PFSK-1 (cell line): ENCODE results near the gene DDX25.

Experiments
- FOXP2 ChIP-seq: optimal IDR thresholded peaks from 2 replicates; pipeline ENCODE3; 2011; ENCODE audit warnings: borderline replicate concordance, control low read depth, inconsistent platforms; ENCODE audit not compliant: insufficient read depth; ENCODE audit errors: extremely low read length, extremely low read depth
- POLR2AphosphoS5 ChIP-seq: IDR thresholded peaks from 2 replicates; pipeline ENCODE4 v1.6.1; 2012; ENCODE audit warnings: low read depth, mild to moderate bottlenecking, control low read depth, low read length, moderate library complexity
- REST ChIP-seq, 2 experiments: IDR thresholded peaks; 2 replicates each; pipeline versions ENCODE4 v1.6.1 to v1.8.0; 2011 to 2012; ENCODE audit warnings: low read depth in 2 of 2, low read length in 2 of 2, control low read depth in 1 of 2, inconsistent platforms in 1 of 2, mild to moderate bottlenecking in 1 of 2, moderate library complexity in 1 of 2; ENCODE audit not compliant: insufficient read depth in 1 of 2
- SIN3A ChIP-seq: IDR thresholded peaks from 2 replicates; pipeline ENCODE4 v1.6.1; 2012; ENCODE audit warnings: mild to moderate bottlenecking, low read length, moderate library complexity, borderline replicate concordance; ENCODE audit not compliant: insufficient read depth
- TAF1 ChIP-seq: IDR thresholded peaks from 2 replicates; pipeline ENCODE4 v1.6.1; 2012; ENCODE audit warnings: low read length, control low read depth, borderline replicate concordance; ENCODE audit not compliant: insufficient read depth

The DDX25 gene

GRCh38 chr11:125918140-125918840 is 14.0 kb downstream of the DDX25 start:
- no peak for TF ChIP-seq TAF1

GRCh38 chr11:125921042-125921441 is 16.7 kb downstream of the DDX25 start:
- TF ChIP-seq REST (IDR thresholded peaks at IDR 0.05; ENCODE audit: insufficient read depth in 1 of 2, low read depth in 2 of 2, low read length in 2 of 2), result no peak
- no peak for TF ChIP-seq SIN3A
- no peak for TF ChIP-seq POLR2AphosphoS5
- no peak for TF ChIP-seq TAF1
- TF ChIP-seq FOXP2, result no peak

- TF ChIP-seq REST (IDR thresholded peaks at IDR 0.05; ENCODE audit: insufficient read depth in 1 of 2, low read depth in 2 of 2, low read length in 2 of 2), result no peak
- TF ChIP-seq TAF1, result no peak
- TF ChIP-seq POLR2AphosphoS5, result no peak
- TF ChIP-seq SIN3A, result no peak
- no peak for TF ChIP-seq FOXP2
Measured at GRCh38 chr11:125922156-125922555, 17.8 kb downstream of the DDX25 start.

- no peak for TF ChIP-seq REST (IDR thresholded peaks at IDR 0.05; ENCODE audit: insufficient read depth in 1 of 2, low read depth in 2 of 2, low read length in 2 of 2)
- no peak for TF ChIP-seq SIN3A
- TF ChIP-seq FOXP2, result no peak
- no peak for TF ChIP-seq POLR2AphosphoS5
- TF ChIP-seq TAF1, result no peak
Measured at GRCh38 chr11:125923012-125923579, 18.8 kb downstream of the DDX25 start.

GRCh38 chr11:125923633-125924032 is 19.3 kb downstream of the DDX25 start:
- TF ChIP-seq REST (IDR thresholded peaks at IDR 0.05; ENCODE audit: insufficient read depth in 1 of 2, low read depth in 2 of 2, low read length in 2 of 2), result no peak
- TF ChIP-seq SIN3A, result no peak
- TF ChIP-seq POLR2AphosphoS5, result no peak
- TF ChIP-seq FOXP2, result no peak
- no peak for TF ChIP-seq TAF1
